GM18517 (cell line): ENCODE results near the gene KCNG2.

Experiments used
- ATAC-seq: cut with Tn5 transposase; IDR thresholded peaks from one replicate; pipeline ENCODE4 v1.9.1; 2021; ENCODE audit warnings: mild to moderate bottlenecking, moderate library complexity; ENCODE audit not compliant: unreplicated experiment

Gene KCNG2

GRCh38 chr18:79934311-79935097, 136.8 kb downstream of the KCNG2 start:
- ATAC-seq, result no peak

GRCh38 chr18:79935098-79935480, 137.4 kb downstream of the KCNG2 start:
- ATAC-seq, result no peak

- ATAC-seq, result no peak
These were observed 137.8 kb downstream of the KCNG2 start for GRCh38 chr18:79935499-79935898.

GRCh38 chr18:79935925-79936324, 138.2 kb downstream of the KCNG2 start:
- ATAC-seq, result no peak

GRCh38 chr18:79936641-79937040, 138.9 kb downstream of the KCNG2 start:
- ATAC-seq, result no peak

GRCh38 chr18:79937103-79937860, 139.5 kb downstream of the KCNG2 start:
- ATAC-seq, result no peak

- ATAC-seq, result no peak
These were observed 140.5 kb downstream of the KCNG2 start for GRCh38 chr18:79938196-79938595.

- no peak for ATAC-seq
These were observed 141.4 kb downstream of the KCNG2 start for GRCh38 chr18:79939096-79939495.

- no peak for ATAC-seq
These were observed 142.5 kb downstream of the KCNG2 start for GRCh38 chr18:79940126-79940813.

GRCh38 chr18:79940814-79941472, 143.2 kb downstream of the KCNG2 start:
- no peak for ATAC-seq

GRCh38 chr18:79941473-79942119, 143.9 kb downstream of the KCNG2 start:
- ATAC-seq, result no peak

GRCh38 chr18:79942211-79942610, 144.5 kb downstream of the KCNG2 start:
- no peak for ATAC-seq

- ATAC-seq, result no peak
These were observed 145.3 kb downstream of the KCNG2 start for GRCh38 chr18:79942786-79943607.

- ATAC-seq, result no peak
These were observed 145.9 kb downstream of the KCNG2 start for GRCh38 chr18:79943608-79944125.

- ATAC-seq, result no peak
These were observed 146.5 kb downstream of the KCNG2 start for GRCh38 chr18:79944126-79944731.

- no peak for ATAC-seq
These were observed 147.0 kb downstream of the KCNG2 start for GRCh38 chr18:79944746-79945117.

- ATAC-seq, result no peak
These were observed 147.6 kb downstream of the KCNG2 start for GRCh38 chr18:79945118-79946042.
